GM23248 (cell line): ENCODE results near the gene ESPNL. TPM values are rescaled to one million over a fixed set of nuclear protein-coding genes. Genes with fewer than 3 reads are reported as not detected.
"Not testable (repeated sequence)": the region's sequence is repeated elsewhere in the genome, so short reads cannot be mapped to it uniquely, and the experiment has no call there.

Experiments
- DNase-seq: peaks from one replicate; pipeline ENCODE4 v3.0.0-alpha.2; 2015
- H2AFZ ChIP-seq: fragments of 200-600 bp; sonication (generic); 2 replicates; pipeline ENCODE4 v1.6.1; 2016; ENCODE audit warnings: antibody characterized with exemption
- H3F3A ChIP-seq: fragments of 200-600 bp; sonication (generic); 2 replicates; pipeline ENCODE4 v1.6.1; 2016; ENCODE audit warnings: mild to moderate bottlenecking, antibody characterized with exemption, mixed run types; ENCODE audit not compliant: insufficient read depth
- H3K27ac ChIP-seq: fragments of 200-600 bp; sonication (generic); 2 replicates; pipeline ENCODE4 v1.5.1; 2016; ENCODE audit warnings: mild to moderate bottlenecking
- H3K27me3 ChIP-seq: fragments of 200-600 bp; sonication (generic); replicated peaks from 2 replicates; pipeline ENCODE4 v1.6.1; 2016; ENCODE audit warnings: mild to moderate bottlenecking; ENCODE audit not compliant: insufficient read depth
- H3K36me3 ChIP-seq: fragments of 200-600 bp; sonication (generic); 2 replicates; pipeline ENCODE4 v1.6.1; 2016; ENCODE audit warnings: low read depth, mild to moderate bottlenecking
- H3K4me1 ChIP-seq: fragments of 200-600 bp; sonication (generic); 2 replicates; pipeline ENCODE4 v1.6.1; 2016; ENCODE audit warnings: mild to moderate bottlenecking; ENCODE audit not compliant: insufficient read depth
- H3K4me2 ChIP-seq: fragments of 200-600 bp; sonication (generic); one replicate; pipeline ENCODE4 v1.6.1; 2016; ENCODE audit warnings: mild to moderate bottlenecking; ENCODE audit not compliant: unreplicated experiment
- H3K4me3 ChIP-seq: fragments of 200-600 bp; sonication (generic); 2 replicates; pipeline ENCODE4 v1.5.1; 2016; ENCODE audit warnings: mild to moderate bottlenecking
- H3K79me2 ChIP-seq: fragments of 200-600 bp; sonication (generic); 2 replicates; pipeline ENCODE4 v1.6.1; 2016; ENCODE audit warnings: mild to moderate bottlenecking; ENCODE audit not compliant: insufficient read depth
- H3K9ac ChIP-seq: fragments of 200-600 bp; sonication (generic); 2 replicates; pipeline ENCODE4 v1.6.1; 2016; ENCODE audit warnings: mild to moderate bottlenecking
- H3K9me2 ChIP-seq: fragments of 200-600 bp; sonication (generic); 2 replicates; pipeline ENCODE4 v1.6.1; 2016; ENCODE audit warnings: mixed run types, mild to moderate bottlenecking, moderate library complexity; ENCODE audit not compliant: insufficient read depth
- H3K9me3 ChIP-seq: fragments of 200-600 bp; sonication (generic); one replicate; pipeline ENCODE4 v1.6.1; 2017; ENCODE audit warnings: low read depth
- H4K20me1 ChIP-seq: fragments of 200-600 bp; sonication (generic); 2 replicates; pipeline ENCODE4 v1.6.0; 2016; ENCODE audit not compliant: insufficient read depth
- EZH2 ChIP-seq: fragments of 200-600 bp; sonication (generic); IDR thresholded peaks from 2 replicates; pipeline ENCODE4 v1.6.1; 2018; ENCODE audit warnings: antibody characterized with exemption, mild to moderate bottlenecking; ENCODE audit not compliant: insufficient read depth, poor library complexity, severe bottlenecking
- EZH2phosphoT487 ChIP-seq: fragments of 200-600 bp; sonication (generic); IDR thresholded peaks from 2 replicates; pipeline ENCODE4 v1.6.1; 2018; ENCODE audit warnings: antibody characterized with exemption, moderate library complexity, mild to moderate bottlenecking, low read depth; ENCODE audit not compliant: insufficient read depth
- WGBS, 2 experiments: methylation state at CpG; one replicate each; pipeline ENCODE4 v1.1.6; 2015 to 2017; ENCODE audit warnings: low lambda C conversion rate in 2 of 2, low coverage in 1 of 2; ENCODE audit errors: missing lambda C conversion rate in 2 of 2; 5-methylcytosine and 5-hydroxymethylcytosine counted together
- in situ Hi-C: fragments of 300-500 bp; cut with MboI; formaldehyde crosslinking; loops from 2 replicates; pipeline ENCODE4 v1.15.0; 2020
- polyA plus RNA-seq: library from polyadenylated mRNA; unstranded; fragments of >200 nt; fragmentation: Nextera tagmentation; extraction: Ambion mirVana; gene quantifications from 2 replicates; pipeline ENCODE4 v1.2.1, GENCODE V29; 2016
- total RNA-seq: library from RNA; depleted of rRNA; stranded (reverse); fragments of >200 nt; shearing (Covaris generic); gene quantifications from 2 replicates; pipeline ENCODE4 v1.2.3, GENCODE V29; 2014; rRNA removed

Gene ESPNL, protein sequence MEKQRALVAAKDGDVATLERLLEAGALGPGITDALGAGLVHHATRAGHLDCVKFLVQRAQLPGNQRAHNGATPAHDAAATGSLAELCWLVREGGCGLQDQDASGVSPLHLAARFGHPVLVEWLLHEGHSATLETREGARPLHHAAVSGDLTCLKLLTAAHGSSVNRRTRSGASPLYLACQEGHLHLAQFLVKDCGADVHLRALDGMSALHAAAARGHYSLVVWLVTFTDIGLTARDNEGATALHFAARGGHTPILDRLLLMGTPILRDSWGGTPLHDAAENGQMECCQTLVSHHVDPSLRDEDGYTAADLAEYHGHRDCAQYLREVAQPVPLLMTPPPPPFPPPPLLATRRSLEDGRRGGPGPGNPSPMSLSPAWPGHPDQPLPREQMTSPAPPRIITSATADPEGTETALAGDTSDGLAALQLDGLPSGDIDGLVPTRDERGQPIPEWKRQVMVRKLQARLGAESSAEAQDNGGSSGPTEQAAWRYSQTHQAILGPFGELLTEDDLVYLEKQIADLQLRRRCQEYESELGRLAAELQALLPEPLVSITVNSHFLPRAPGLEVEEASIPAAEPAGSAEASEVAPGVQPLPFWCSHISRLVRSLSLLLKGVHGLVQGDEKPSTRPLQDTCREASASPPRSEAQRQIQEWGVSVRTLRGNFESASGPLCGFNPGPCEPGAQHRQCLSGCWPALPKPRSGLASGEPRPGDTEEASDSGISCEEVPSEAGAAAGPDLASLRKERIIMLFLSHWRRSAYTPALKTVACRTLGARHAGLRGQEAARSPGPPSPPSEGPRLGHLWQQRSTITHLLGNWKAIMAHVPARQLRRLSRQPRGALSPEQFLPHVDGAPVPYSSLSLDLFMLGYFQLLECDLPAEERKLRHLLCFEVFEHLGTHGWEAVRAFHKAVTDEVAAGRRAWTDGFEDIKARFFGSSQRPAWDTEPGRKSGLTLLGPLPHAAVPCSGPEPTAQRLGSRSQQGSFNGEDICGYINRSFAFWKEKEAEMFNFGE
- 1.4 and 1.5 TPM in 2 replicates for total RNA-seq
- polyA plus RNA-seq = 0.19 and 0.60 TPM in 2 replicates

DNA sequence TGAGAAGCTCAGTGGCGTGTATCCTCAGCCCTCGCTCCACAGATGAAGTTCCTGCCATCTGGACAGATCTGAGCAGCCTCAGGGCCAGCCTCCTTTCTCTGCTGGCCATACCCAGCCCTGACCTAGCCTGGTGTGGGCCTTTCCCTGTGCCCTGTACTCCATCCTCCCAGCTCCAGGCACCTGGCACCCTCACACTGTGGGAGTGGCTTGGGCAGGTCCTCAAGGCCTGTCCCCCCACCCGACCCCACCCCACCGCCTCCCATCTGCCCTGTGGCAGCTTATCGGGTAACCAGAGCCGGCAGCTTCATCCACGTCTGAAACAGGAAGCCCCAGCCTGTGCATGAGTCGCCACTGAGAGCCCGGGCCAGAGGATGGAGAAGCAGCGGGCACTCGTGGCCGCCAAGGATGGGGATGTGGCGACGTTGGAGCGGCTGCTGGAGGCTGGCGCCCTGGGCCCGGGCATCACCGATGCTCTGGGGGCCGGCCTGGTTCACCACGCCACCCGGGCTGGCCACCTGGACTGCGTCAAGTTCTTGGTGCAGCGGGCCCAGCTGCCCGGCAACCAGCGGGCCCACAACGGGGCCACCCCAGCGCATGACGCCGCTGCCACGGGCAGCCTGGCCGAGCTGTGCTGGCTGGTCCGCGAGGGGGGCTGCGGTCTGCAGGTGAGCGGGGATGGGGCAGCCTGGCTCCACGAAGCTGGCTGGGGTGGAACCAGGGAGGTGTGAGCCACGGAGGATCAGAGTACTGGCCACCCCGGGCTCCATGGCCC, at the start of gene ESPNL:
ESPNL (plus strand) TSS at position 292 of the 772 bp plus-strand sequence; CDS start at position 372, 80 bp downstream.
- Histone ChIP-seq H3K9me3 (no peaks in the 10 kb centered on the region), H3K9ac (no peak within 1 kb of the TSS), H3K27ac (no peak within 1 kb of the TSS), H3K4me2 (no peak within 1 kb of the TSS), H3K27me3 (no peaks in the 10 kb centered on the region), H3K4me1 (no peaks in the 10 kb centered on the region), H3F3A (no peaks in the 10 kb centered on the region), H4K20me1 (no peaks in the 10 kb centered on the region), H3K36me3 (no peaks in the 10 kb centered on the region), H3K79me2 (no peaks in the 10 kb centered on the region), H3K9me2 (no peaks in the 10 kb centered on the region), H3K4me3 (no peak within 1 kb of the TSS), H2AFZ (no peak within 1 kb of the TSS)
- 90 to 91% methylated on average over 36 to 38 of the region's 38 CpGs for WGBS, 2 experiments
- TF ChIP-seq EZH2 (no peak), EZH2phosphoT487 (no peak)
- no peak for DNase-seq
- in situ Hi-C loops = no loop called here

GRCh38 chr2:238053191-238053776, 46.9 kb upstream of the ESPNL start:
- no peak overlapping the region for H2AFZ ChIP-seq
- in situ Hi-C loops = no loop called here
- H3F3A ChIP-seq = peaks cover 4% of the 10 kb centered on the region; the same call in 1 of the 2 replicates
- no peaks in the 10 kb centered on the region for H4K20me1 ChIP-seq
- H3K36me3 ChIP-seq = no peaks in the 10 kb centered on the region
- no peaks in the 10 kb centered on the region for H3K9me2 ChIP-seq
- H3K27me3 ChIP-seq = no peaks in the 10 kb centered on the region
- TF ChIP-seq EZH2 (no peak), EZH2phosphoT487 (no peak)
- no peak overlapping the region for H3K27ac ChIP-seq
- no peak overlapping the region for H3K9ac ChIP-seq
- no peak overlapping the region for H3K4me2 ChIP-seq
- DNase-seq = peak; percentile 31
- no peak overlapping the region for H3K4me3 ChIP-seq
- WGBS, 2 experiments = 90 to 92% methylated on average over 2 of the region's 2 CpGs
- H3K4me1 ChIP-seq = no peaks in the 10 kb centered on the region
- H3K79me2 ChIP-seq = no peaks in the 10 kb centered on the region
- H3K9me3 ChIP-seq = no peaks in the 10 kb centered on the region

DNA sequence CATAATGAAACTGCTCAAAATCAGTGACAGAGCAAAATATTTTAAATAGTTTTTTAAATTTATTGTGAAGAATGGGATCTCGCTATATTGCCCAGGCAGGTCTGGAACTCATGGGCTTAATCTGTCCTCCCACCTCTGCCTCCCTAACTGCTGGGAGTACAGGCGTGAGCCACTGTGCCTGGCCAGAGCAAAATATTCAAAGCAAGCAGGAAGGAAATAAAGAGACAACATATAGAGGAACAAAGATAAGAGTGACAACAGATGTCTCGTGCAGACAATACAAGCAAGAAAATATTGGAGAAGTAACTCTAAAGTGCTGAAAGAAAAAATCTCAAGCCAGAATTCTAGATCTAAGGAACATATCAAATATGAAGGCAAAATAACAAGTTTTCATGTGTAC, 44.3 kb upstream of the ESPNL start:
- no peak for DNase-seq
- H3K9ac ChIP-seq = no peak overlapping the region
- no peaks in the 10 kb centered on the region for H3K79me2 ChIP-seq
- no peak overlapping the region for H2AFZ ChIP-seq
- H3K36me3 ChIP-seq = no peaks in the 10 kb centered on the region
- WGBS, 2 experiments = 61 to 65% methylated on average over 3 of the region's 3 CpGs
- H3K27ac ChIP-seq = no peak overlapping the region
- H3F3A ChIP-seq = peaks cover 4% of the 10 kb centered on the region; the same call in 1 of the 2 replicates
- TF ChIP-seq EZH2 (no peak), EZH2phosphoT487 (no peak)
- no peak overlapping the region for H3K4me2 ChIP-seq
- H4K20me1 ChIP-seq = no peaks in the 10 kb centered on the region
- in situ Hi-C loops = no loop called here
- no peaks in the 10 kb centered on the region for H3K27me3 ChIP-seq
- H3K9me3 ChIP-seq = no peaks in the 10 kb centered on the region
- H3K9me2 ChIP-seq = no peaks in the 10 kb centered on the region
- no peak overlapping the region for H3K4me3 ChIP-seq
- H3K4me1 ChIP-seq = no peaks in the 10 kb centered on the region

DNA sequence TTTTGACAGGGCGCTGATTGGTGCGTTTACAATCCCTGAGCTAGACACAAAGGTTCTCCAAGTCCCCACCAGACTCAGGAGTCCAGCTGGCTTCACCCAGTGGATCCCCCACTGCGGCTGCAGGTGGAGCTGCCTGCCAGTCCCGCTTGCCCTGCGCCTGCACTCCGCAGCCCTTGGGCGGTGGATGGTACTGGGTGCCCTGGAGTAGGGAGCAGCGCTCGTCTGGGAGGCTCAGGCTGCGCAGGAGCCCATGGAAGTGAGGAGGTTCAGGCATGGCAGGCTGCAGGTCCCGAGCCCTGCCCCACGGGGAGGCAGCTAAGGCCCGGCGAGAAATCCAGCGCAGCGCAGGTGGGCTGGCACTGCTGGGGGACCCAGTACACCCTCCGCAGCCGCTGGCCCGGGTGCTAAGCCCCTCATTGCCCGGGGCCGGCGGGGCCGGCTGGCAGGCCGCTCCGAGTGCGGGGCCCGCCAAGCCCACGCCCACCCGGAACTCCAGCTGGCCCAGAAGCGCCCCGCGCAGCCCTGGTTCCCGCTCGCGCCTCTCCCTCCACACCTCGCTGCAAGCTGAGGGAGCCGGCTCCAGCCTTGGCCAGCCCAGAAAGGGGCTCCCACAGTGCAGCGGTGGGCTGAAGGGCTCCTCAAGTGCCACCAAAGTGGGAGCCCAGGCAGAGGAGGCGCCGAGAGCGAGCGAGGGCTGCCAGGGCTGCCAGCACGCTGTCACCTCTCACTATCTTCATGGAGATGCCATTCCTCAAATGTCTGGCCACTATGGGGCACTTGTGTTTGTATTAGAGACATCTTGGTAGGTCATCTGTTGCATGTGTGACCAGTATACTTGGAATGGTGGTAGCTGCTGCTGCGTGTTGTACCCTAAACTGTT, 42.2 kb upstream of the ESPNL start:
- H4K20me1 ChIP-seq, in situ Hi-C loops, H3K9me2 ChIP-seq: not testable (repeated sequence)

More for the DNA sequence above, 42.2 kb upstream of the ESPNL start:
- not testable (repeated sequence) for H3K4me1 ChIP-seq, H3K36me3 ChIP-seq, H2AFZ ChIP-seq, H3F3A ChIP-seq, H3K4me3 ChIP-seq, H3K9ac ChIP-seq, H3K9me3 ChIP-seq, H3K27ac ChIP-seq, H3K79me2 ChIP-seq, H3K4me2 ChIP-seq, H3K27me3 ChIP-seq, DNase-seq
- WGBS, 2 experiments = 91% methylated on average over 20 to 44 of the region's 44 CpGs
